Keratinocyte (primary cell): ENCODE data around the gene CDYL2.
"Not testable (repeated sequence)": the region's sequence is repeated elsewhere in the genome, so short reads cannot be mapped to it uniquely, and the experiment has no call there.

Experiments
- EZH2 ChIP-seq: IDR thresholded peaks from one replicate; pipeline ENCODE4 v1.6.1; 2012; ENCODE audit warnings: inconsistent platforms, mild to moderate bottlenecking, low read length, moderate library complexity
- TF ChIP-seq, protein P1 (sequence below), 3 experiments: IDR thresholded peaks in 1 of 3; conservative IDR thresholded peaks in 1 of 3; optimal IDR thresholded peaks in 1 of 3; 2 replicates in 2 of 3; 3 replicates in 1 of 3; pipeline versions ENCODE3 to v1.5.1; 2011; ENCODE audit warnings: low read length in 3 of 3, mild to moderate bottlenecking in 3 of 3, moderate library complexity in 2 of 3, control low read depth in 1 of 3, inconsistent platforms in 1 of 3; ENCODE audit not compliant: insufficient read depth in 2 of 3; ENCODE audit errors: extremely low read depth in 1 of 3

DNA sequence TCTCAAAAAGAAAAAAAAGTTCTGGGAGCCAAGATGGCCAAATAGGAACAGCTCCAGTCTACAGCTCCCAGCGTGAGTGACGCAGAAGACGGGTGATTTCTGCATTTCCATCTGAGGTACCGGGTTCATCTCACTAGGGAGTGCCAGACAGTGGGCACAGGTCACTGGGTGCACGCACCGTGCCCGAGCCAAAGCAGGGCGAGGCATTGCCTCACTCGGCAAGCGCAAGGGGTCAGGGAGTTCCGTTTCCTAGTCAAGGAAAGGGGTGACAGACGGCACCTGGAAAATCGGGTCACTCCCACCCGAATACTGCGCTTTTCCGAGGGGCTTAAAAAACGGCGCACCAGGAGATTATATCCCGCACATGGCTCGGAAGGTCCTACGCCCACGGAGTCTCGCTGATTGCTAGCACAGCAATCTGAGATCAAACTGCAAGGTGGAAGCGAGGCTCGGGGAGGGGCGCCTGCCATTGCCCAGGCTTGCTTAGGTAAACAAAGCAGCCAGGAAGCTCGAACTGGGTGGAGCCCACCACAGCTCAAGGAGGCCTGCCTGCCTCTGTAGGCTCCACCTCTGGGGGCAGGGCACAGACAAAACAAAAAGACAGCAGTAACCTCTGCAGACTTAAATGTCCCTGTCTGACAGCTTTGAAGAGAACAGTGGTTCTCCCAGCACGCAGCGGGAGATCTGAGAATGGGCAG is 77.2 kb downstream of the CDYL2 start:
- TF ChIP-seq, protein P1, sequence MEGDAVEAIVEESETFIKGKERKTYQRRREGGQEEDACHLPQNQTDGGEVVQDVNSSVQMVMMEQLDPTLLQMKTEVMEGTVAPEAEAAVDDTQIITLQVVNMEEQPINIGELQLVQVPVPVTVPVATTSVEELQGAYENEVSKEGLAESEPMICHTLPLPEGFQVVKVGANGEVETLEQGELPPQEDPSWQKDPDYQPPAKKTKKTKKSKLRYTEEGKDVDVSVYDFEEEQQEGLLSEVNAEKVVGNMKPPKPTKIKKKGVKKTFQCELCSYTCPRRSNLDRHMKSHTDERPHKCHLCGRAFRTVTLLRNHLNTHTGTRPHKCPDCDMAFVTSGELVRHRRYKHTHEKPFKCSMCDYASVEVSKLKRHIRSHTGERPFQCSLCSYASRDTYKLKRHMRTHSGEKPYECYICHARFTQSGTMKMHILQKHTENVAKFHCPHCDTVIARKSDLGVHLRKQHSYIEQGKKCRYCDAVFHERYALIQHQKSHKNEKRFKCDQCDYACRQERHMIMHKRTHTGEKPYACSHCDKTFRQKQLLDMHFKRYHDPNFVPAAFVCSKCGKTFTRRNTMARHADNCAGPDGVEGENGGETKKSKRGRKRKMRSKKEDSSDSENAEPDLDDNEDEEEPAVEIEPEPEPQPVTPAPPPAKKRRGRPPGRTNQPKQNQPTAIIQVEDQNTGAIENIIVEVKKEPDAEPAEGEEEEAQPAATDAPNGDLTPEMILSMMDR (optimal IDR thresholded peaks at IDR 0.05 in 1 of 3, IDR thresholded peaks at IDR 0.05 in 1 of 3, conservative IDR thresholded peaks at IDR 0.05 in 1 of 3; ENCODE audit: extremely low read depth in 1 of 3, insufficient read depth in 2 of 3, low read length in 3 of 3), result not testable (repeated sequence)
- not testable (repeated sequence) for TF ChIP-seq EZH2
